SK-N-SH treated with all-trans-retinoic acid at 6 μM for 48 hours (cell line): ENCODE results near the gene FUOM.

Experiments
- ATAC-seq: fragments of 200-7000 bp; cut with Tn5 transposase; 3 replicates; pipeline ENCODE4 v1.9.1; 2020; ENCODE audit warnings: mild to moderate bottlenecking, moderate library complexity
- ARNTL ChIP-seq: fragments of 450-650 bp; formaldehyde crosslinking; IDR thresholded peaks from 2 replicates; pipeline ENCODE4 v1.5.0; 2020; ENCODE audit warnings: low read depth, mild to moderate bottlenecking, moderate library complexity, borderline replicate concordance
- BACH2 ChIP-seq: fragments of 250-450 bp; sonication (Bioruptor Pico); IDR thresholded peaks from 2 replicates; pipeline ENCODE4 v1.9.0; 2021; ENCODE audit warnings: mild to moderate bottlenecking, borderline replicate concordance
- CREB5 ChIP-seq: fragments of 250-450 bp; sonication (Bioruptor Pico); IDR thresholded peaks from 2 replicates; pipeline ENCODE4 v1.5.1; 2020; ENCODE audit warnings: low read depth, mild to moderate bottlenecking, moderate library complexity
- CSDC2 ChIP-seq: fragments of 250-450 bp; sonication (Bioruptor Pico); IDR thresholded peaks from 2 replicates; pipeline ENCODE4 v1.5.0; 2020; ENCODE audit warnings: mild to moderate bottlenecking, moderate library complexity
- CSRNP3 ChIP-seq: fragments of 250-450 bp; sonication (Bioruptor Pico); IDR thresholded peaks from 2 replicates; pipeline ENCODE4 v1.5.1; 2021; ENCODE audit warnings: mild to moderate bottlenecking, moderate library complexity
- ESRRG ChIP-seq: fragments of 250-450 bp; sonication (Bioruptor Pico); IDR thresholded peaks from 2 replicates; pipeline ENCODE4 v1.6.1; 2021; ENCODE audit warnings: mild to moderate bottlenecking
- GLIS3 ChIP-seq: fragments of 250-450 bp; sonication (Bioruptor Pico); IDR thresholded peaks from 2 replicates; pipeline ENCODE4 v1.5.0; 2020; ENCODE audit warnings: mild to moderate bottlenecking, moderate library complexity
- ISL1 ChIP-seq: fragments of 250-450 bp; sonication (Bioruptor Pico); IDR thresholded peaks from 2 replicates; pipeline ENCODE4 v2.1.2; 2022; ENCODE audit warnings: mild to moderate bottlenecking, moderate library complexity
- OSR1 ChIP-seq: fragments of 250-450 bp; sonication (Bioruptor Pico); IDR thresholded peaks from 2 replicates; pipeline ENCODE4 v1.8.0; 2022; ENCODE audit warnings: moderate library complexity, mild to moderate bottlenecking, inconsistent platforms
- PATZ1 ChIP-seq: fragments of 250-450 bp; sonication (Bioruptor Pico); IDR thresholded peaks from 2 replicates; pipeline ENCODE4 v1.8.0; 2020; ENCODE audit warnings: mild to moderate bottlenecking, moderate library complexity, borderline replicate concordance
- POU6F1 ChIP-seq: fragments of 250-450 bp; sonication (Bioruptor Pico); IDR thresholded peaks from 2 replicates; pipeline ENCODE4 v1.8.0; 2021; ENCODE audit warnings: low read depth, mild to moderate bottlenecking, moderate library complexity, borderline replicate concordance
- PPARA ChIP-seq: fragments of 250-450 bp; sonication (Bioruptor Pico); IDR thresholded peaks from 2 replicates; pipeline ENCODE4 v1.5.0; 2020; ENCODE audit warnings: mild to moderate bottlenecking, borderline replicate concordance
- RARB ChIP-seq: fragments of 250-450 bp; sonication (Bioruptor Pico); IDR thresholded peaks from 2 replicates; pipeline ENCODE4 v1.8.0; 2021; ENCODE audit warnings: mild to moderate bottlenecking, moderate library complexity
- SNAI2 ChIP-seq: fragments of 250-450 bp; sonication (Bioruptor Pico); IDR thresholded peaks from 2 replicates; pipeline ENCODE4 v1.5.0; 2020; ENCODE audit warnings: mild to moderate bottlenecking, moderate library complexity
- TCF4 ChIP-seq: fragments of 250-450 bp; sonication (Bioruptor Pico); IDR thresholded peaks from 2 replicates; pipeline ENCODE4 v1.8.0; 2021; ENCODE audit warnings: mild to moderate bottlenecking, moderate library complexity, borderline replicate concordance
- TOX ChIP-seq: fragments of 250-450 bp; sonication (Bioruptor Pico); IDR thresholded peaks from 2 replicates; pipeline ENCODE4 v1.8.0; 2021; ENCODE audit warnings: mild to moderate bottlenecking, moderate library complexity, borderline replicate concordance
- TSHZ2 ChIP-seq: fragments of 250-450 bp; sonication (Bioruptor Pico); IDR thresholded peaks from 2 replicates; pipeline ENCODE4 v1.5.0; 2020; ENCODE audit warnings: mild to moderate bottlenecking, moderate library complexity
- ZC3H10 ChIP-seq: fragments of 250-450 bp; sonication (Bioruptor Pico); IDR thresholded peaks from 2 replicates; pipeline ENCODE4 v1.5.1; 2021; ENCODE audit warnings: mild to moderate bottlenecking, moderate library complexity
- ZFP30 ChIP-seq: fragments of 450-650 bp; formaldehyde crosslinking; IDR thresholded peaks from 2 replicates; pipeline ENCODE4 v1.5.0; 2022; ENCODE audit warnings: mild to moderate bottlenecking, moderate library complexity
- ZNF565 ChIP-seq: fragments of 450-650 bp; formaldehyde crosslinking; conservative IDR thresholded peaks from 2 replicates; pipeline ENCODE4 v1.5.0; 2020; ENCODE audit warnings: low read depth, mild to moderate bottlenecking, moderate library complexity
- ZNF70 ChIP-seq: fragments of 450-650 bp; formaldehyde crosslinking; IDR thresholded peaks from 2 replicates; pipeline ENCODE4 v1.5.0; 2020; ENCODE audit warnings: mild to moderate bottlenecking, moderate library complexity
- ZNF8 ChIP-seq: fragments of 450-650 bp; formaldehyde crosslinking; IDR thresholded peaks from 2 replicates; pipeline ENCODE4 v1.5.0; 2020; ENCODE audit warnings: mild to moderate bottlenecking, moderate library complexity

Gene FUOM

GRCh38 chr10:133332936-133333699 is 24.7 kb downstream of the FUOM start:
- ATAC-seq = no peak
- TF ChIP-seq ZNF565 (CRISPR knock-in tag) (no peak), POU6F1 (CRISPR knock-in tag) (no peak), ZNF70 (no peak), CSRNP3 (CRISPR knock-in tag) (no peak), ISL1 (no peak), ESRRG (CRISPR knock-in tag) (no peak), TSHZ2 (no peak), PPARA (no peak), BACH2 (no peak), GLIS3 (CRISPR knock-in tag) (no peak), CSDC2 (CRISPR knock-in tag) (no peak), TCF4 (no peak), RARB (CRISPR knock-in tag) (no peak), TOX (no peak), ZNF8 (CRISPR knock-in tag) (no peak), ZC3H10 (no peak), SNAI2 (no peak), PATZ1 (no peak), OSR1 (CRISPR knock-in tag) (no peak)

GRCh38 chr10:133329491-133330202 is 28.2 kb downstream of the FUOM start:
- TF ChIP-seq CREB5 (no peak), ARNTL (CRISPR knock-in tag) (no peak), CSDC2 (CRISPR knock-in tag) (no peak), ZNF8 (CRISPR knock-in tag) (no peak), PATZ1 (no peak), ZFP30 (no peak), PPARA (no peak), ESRRG (CRISPR knock-in tag) (no peak), TSHZ2 (no peak), ISL1 (no peak), GLIS3 (CRISPR knock-in tag) (no peak), TCF4 (no peak), OSR1 (CRISPR knock-in tag) (no peak), ZC3H10 (no peak), RARB (CRISPR knock-in tag) (no peak), POU6F1 (CRISPR knock-in tag) (no peak)
- TF ChIP-seq, all 23 proteins: peak for 0
- peak; percentile 76 for ATAC-seq
